Fibroblast of the aortic adventitia (primary cell): ENCODE measurements around the gene SMCHD1. TPM values are rescaled to one million over a fixed set of nuclear protein-coding genes. Genes with fewer than 3 reads are reported as not detected.
"Not testable (repeated sequence)": the region's sequence is repeated elsewhere in the genome, so short reads cannot be mapped to it uniquely, and the experiment has no call there.

Source experiments
- DNase-seq: peaks from one replicate; pipeline ENCODE4 v3.0.0-alpha.2; 2010; ENCODE audit warnings: low read depth
- H3K4me3 ChIP-seq: 2 replicates; pipeline ENCODE4 v1.5.1; 2011; ENCODE audit warnings: low read depth, mild to moderate bottlenecking, control low read depth, low read length, moderate library complexity
- total RNA-seq: library from RNA; depleted of rRNA; stranded (reverse); fragments of >200 nt; gene quantifications from 2 replicates; pipeline ENCODE4 v1.2.3, GENCODE V29; 2012; ENCODE audit warnings: low replicate concordance
- TF ChIP-seq, protein P1 (sequence below): IDR thresholded peaks from 2 replicates; pipeline ENCODE4 v1.5.1; 2011; ENCODE audit warnings: mild to moderate bottlenecking, low read length, control low read depth, inconsistent platforms; ENCODE audit not compliant: insufficient read depth

SMCHD1 gene
- total RNA-seq, 1 donor = 99.0 TPM

DNA sequence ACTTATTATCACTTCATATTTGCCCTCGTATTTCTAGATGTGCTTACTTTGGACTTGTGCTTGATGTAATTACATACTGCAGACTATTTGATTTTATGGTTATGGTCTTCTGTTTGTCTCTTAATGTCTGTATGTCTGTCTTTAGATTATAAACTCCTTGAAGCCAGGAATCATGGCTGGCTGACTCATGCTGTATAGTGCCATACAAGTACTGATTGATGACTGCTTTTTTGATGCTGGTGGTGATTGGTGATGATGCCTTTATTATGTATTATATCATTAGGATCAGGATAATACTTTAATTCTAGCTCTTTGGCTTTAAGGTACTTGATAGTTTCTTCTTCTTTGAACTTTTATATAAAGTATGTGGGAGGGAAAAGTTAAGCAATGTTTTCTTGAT is 17.3 kb downstream of the SMCHD1 start:
- DNase-seq = no peak
- TF ChIP-seq, protein P1, sequence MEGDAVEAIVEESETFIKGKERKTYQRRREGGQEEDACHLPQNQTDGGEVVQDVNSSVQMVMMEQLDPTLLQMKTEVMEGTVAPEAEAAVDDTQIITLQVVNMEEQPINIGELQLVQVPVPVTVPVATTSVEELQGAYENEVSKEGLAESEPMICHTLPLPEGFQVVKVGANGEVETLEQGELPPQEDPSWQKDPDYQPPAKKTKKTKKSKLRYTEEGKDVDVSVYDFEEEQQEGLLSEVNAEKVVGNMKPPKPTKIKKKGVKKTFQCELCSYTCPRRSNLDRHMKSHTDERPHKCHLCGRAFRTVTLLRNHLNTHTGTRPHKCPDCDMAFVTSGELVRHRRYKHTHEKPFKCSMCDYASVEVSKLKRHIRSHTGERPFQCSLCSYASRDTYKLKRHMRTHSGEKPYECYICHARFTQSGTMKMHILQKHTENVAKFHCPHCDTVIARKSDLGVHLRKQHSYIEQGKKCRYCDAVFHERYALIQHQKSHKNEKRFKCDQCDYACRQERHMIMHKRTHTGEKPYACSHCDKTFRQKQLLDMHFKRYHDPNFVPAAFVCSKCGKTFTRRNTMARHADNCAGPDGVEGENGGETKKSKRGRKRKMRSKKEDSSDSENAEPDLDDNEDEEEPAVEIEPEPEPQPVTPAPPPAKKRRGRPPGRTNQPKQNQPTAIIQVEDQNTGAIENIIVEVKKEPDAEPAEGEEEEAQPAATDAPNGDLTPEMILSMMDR = no peak
- H3K4me3 ChIP-seq = no peak overlapping the region

DNA sequence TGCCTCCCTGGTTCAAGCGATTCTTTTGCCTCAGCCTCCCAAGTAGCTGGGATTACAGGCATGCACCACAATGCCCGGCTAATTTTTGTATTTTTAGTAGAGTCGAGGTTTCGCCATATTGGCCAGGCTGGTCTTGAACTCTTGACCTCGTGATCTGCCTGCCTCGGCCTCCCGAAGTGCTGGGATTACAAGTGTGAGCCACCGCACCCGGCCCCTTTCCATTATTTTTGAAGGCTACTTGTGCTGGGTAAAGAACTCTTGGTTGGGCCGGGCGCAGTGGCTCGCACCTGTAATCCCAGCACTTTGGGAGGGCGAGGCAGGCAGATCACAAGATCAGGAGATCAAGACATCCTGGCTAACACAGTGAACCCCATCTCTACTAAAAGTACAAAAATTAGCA is 23.4 kb downstream of the SMCHD1 start:
- DNase-seq, H3K4me3 ChIP-seq: not testable (repeated sequence)

DNA sequence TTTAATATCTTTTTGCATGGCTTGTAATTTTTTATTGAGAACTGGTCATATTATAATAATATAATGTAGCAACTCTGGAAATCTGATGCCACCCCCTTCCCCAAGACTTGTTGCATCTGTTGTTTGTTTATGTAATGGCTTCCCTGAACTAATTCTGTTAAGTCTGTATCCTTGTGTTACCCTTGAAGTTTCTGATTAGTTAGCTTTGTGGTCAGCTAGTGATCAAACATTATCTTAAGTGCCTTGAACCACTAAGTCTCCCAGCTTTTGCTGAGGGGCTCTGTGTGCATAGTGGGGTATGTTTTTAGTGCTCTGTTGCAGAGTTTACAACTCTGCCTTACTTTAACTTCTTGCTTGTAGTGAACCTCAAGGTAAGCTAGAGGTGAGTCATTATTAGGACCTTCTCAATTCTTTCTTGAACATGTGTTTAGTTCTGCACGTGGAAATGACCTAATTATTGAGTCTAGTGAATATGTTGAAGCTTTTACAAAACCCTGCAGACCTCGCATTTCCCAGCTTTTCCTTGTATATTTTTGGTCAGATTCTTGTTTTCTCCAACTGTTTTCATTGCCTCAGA is 24.8 kb downstream of the SMCHD1 start:
- H3K4me3 ChIP-seq = no peak overlapping the region
- DNase-seq = no peak
- TF ChIP-seq, protein P1 = no peak

DNA sequence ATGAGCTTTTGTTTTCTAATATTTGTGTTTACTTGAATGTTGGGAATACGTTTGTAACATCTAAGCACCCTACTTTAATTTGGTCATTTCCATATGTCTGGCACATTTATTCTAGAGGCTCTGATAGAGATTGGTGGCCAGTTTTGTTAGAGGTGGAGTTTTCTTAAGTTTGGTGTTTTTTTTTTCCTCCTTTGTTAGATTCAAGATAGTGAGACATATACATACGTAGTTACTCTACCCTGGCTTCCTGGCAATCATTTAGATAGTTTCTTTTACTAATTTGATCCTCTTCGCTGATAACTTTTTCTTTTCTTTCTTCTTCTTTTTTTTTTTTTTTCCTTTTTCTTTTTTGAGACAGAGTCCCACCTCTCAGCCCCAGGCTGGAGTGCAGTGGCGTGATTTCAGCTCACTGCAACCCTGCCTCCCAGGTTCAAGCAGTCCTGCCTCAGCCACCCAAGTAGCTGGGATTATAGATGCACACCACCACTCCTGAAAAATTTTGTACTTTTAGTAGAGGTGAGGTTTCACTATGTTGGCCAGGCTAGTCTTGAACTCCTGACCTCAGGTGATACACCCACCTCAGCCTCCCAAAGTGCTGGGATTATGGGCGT is 26.6 kb downstream of the SMCHD1 start:
- H3K4me3 ChIP-seq = no peak overlapping the region
- DNase-seq = no peak
- TF ChIP-seq, protein P1 = no peak

DNA sequence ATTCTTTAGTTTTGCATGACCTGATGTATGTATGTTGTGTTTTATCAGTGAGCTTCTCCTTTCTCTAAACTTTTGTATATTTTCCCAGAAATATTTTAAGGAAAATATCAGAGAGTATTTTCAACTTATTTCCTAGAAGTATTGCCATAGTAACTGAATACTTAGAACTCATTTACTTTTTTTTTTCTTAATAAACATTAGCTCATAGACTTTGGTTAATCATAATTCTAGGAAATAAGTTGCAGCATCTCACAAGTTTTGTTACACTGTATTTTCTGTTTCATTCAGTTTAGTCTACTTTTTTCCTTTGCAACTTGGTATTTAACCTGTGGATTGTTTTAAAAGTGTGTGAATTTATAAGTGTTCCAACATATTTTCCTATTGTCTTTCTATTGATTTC is 27.5 kb downstream of the SMCHD1 start:
- TF ChIP-seq, protein P1 = no peak
- no peak for DNase-seq

DNA sequence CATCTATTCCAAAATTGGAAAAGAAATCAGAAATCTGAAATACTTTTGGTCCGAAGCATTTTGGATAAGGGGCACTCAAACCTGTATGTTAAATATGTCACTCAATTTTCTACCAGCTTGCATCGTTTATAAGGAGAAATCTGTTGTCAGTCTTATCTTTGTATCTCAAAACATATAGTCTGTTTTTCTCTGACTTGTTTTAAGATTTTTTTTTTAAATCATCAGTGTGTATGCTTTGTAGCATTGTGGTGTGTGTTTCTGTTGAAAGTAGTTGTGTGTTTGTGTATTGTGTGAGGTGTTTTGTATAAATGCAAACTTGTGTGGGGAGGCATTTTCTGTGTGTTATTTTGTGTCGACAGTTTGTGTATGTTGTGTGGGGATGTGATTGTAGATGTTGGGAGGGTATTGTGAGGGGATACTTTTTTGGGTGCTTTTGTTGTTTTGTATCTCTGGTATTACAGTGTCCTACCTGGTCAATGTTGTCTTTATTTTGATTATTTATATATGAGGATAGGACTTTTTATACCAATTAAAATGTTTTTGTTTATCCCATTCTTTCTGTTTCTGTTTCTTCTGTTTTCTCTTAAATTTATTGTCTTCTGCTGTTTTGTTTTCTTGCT is 30.9 kb downstream of the SMCHD1 start:
- TF ChIP-seq, protein P1 = no peak
- H3K4me3 ChIP-seq = no peak overlapping the region
- DNase-seq = peak; percentile 8

More for the DNA sequence above, 27.5 kb downstream of the SMCHD1 start:
- H3K4me3 ChIP-seq = no peak overlapping the region

DNA sequence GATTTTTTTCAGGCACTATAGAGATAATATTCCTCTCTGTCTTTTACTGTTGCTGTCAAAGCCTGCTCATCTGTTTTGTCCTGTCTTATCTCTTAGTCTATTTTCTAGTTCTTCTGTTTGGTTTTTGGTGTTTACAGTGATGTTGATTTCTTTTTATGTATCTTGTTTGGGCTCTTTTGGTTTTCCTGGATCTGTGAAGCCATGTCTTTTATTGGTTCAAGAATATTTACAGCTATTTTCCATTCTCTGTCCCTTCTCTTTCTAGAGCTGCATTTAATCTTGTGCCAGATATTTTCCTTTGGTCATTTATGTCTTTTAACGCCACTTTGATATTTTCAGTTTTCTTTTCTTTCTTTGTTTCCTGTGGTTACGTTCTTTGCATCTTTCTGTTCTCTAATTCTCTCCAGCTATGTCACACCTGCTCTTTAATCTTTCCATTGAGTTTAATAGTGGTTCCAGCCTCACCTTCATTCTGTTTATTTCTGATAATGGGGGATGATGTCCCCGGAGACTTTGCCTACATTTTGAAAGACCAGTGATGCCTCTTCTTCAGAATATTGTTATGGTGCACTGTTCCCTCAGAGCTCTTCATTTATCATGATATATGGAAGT is 32.0 kb downstream of the SMCHD1 start:
- TF ChIP-seq, protein P1 = no peak
- no peak for DNase-seq
- H3K4me3 ChIP-seq = no peak overlapping the region
